ENCODE results near the gene CLEC4A.

Gene CLEC4A

GRCh38 chr12:8146442-8146771 is 23.0 kb downstream of the CLEC4A start:
- Histone ChIP-seq H2AFZ (ENCODE audit: low read length) (no peak overlapping the region), H3K36me3 (ENCODE audit: insufficient read depth, low read length) (no peaks in the 10 kb centered on the region), H3K9ac (ENCODE audit: low read depth, low read length, poor library complexity, severe bottlenecking) (no peak overlapping the region), H3K4me1 (ENCODE audit: insufficient read depth, low read length, poor library complexity, severe bottlenecking) (no peaks in the 10 kb centered on the region), H3K4me3 (ENCODE audit: low read length, poor library complexity, severe bottlenecking) (no peak overlapping the region), H3K79me2 (ENCODE audit: insufficient read depth, low read length) (no peaks in the 10 kb centered on the region), H3K9me3 (ENCODE audit: insufficient read depth, low read depth, low read length) (no peaks in the 10 kb centered on the region), H3K27me3 (ENCODE audit: insufficient read depth, low read length, poor library complexity, severe bottlenecking) (no peaks in the 10 kb centered on the region), H3F3A (ENCODE audit: low read depth) (no peaks in the 10 kb centered on the region), H4K20me1 (ENCODE audit: insufficient read depth, low read length, poor library complexity, severe bottlenecking) (no peaks in the 10 kb centered on the region), H3K9me2 (replicated peaks; ENCODE audit: low read depth, low read length) (no peaks in the 10 kb centered on the region), H3K4me2 (ENCODE audit: low read depth, low read length, poor library complexity, severe bottlenecking) (no peak overlapping the region)
- no peak for TF ChIP-seq CTCF (conservative IDR thresholded peaks at IDR 0.05; ENCODE audit: low read length)
- no peak for TF ChIP-seq EZH2phosphoT487 (IDR thresholded peaks at IDR 0.05; ENCODE audit: borderline replicate concordance)

GRCh38 chr12:8154526-8154925 is 31.1 kb downstream of the CLEC4A start:
- H3K9me3 ChIP-seq (ENCODE audit: insufficient read depth, low read depth, low read length): no peaks in the 10 kb centered on the region
- H3K79me2 ChIP-seq (ENCODE audit: insufficient read depth, low read length): no peaks in the 10 kb centered on the region
- no peak for TF ChIP-seq CTCF (conservative IDR thresholded peaks at IDR 0.05; ENCODE audit: low read length)
- TF ChIP-seq EZH2phosphoT487 (IDR thresholded peaks at IDR 0.05; ENCODE audit: borderline replicate concordance): no peak
- no peaks in the 10 kb centered on the region for H3F3A ChIP-seq (ENCODE audit: low read depth)
- no peak overlapping the region for H3K4me3 ChIP-seq (ENCODE audit: low read length, poor library complexity, severe bottlenecking)
- H3K4me1 ChIP-seq (ENCODE audit: insufficient read depth, low read length, poor library complexity, severe bottlenecking): peaks cover 5% of the 10 kb centered on the region
- no peak overlapping the region for H3K4me2 ChIP-seq (ENCODE audit: low read depth, low read length, poor library complexity, severe bottlenecking)
- H4K20me1 ChIP-seq (ENCODE audit: insufficient read depth, low read length, poor library complexity, severe bottlenecking): no peaks in the 10 kb centered on the region
- no peaks in the 10 kb centered on the region for H3K9me2 ChIP-seq (replicated peaks; ENCODE audit: low read depth, low read length)
- H3K36me3 ChIP-seq (ENCODE audit: insufficient read depth, low read length): no peaks in the 10 kb centered on the region
- H2AFZ ChIP-seq (ENCODE audit: low read length): no peak overlapping the region
- no peaks in the 10 kb centered on the region for H3K27me3 ChIP-seq (ENCODE audit: insufficient read depth, low read length, poor library complexity, severe bottlenecking)
- no peak overlapping the region for H3K9ac ChIP-seq (ENCODE audit: low read depth, low read length, poor library complexity, severe bottlenecking)

- H2AFZ ChIP-seq (ENCODE audit: low read length): no peak overlapping the region
- no peaks in the 10 kb centered on the region for H3K79me2 ChIP-seq (ENCODE audit: insufficient read depth, low read length)
- H3K4me2 ChIP-seq (ENCODE audit: low read depth, low read length, poor library complexity, severe bottlenecking): no peak overlapping the region
- no peaks in the 10 kb centered on the region for H3K9me3 ChIP-seq (ENCODE audit: insufficient read depth, low read depth, low read length)
- no peaks in the 10 kb centered on the region for H3K27me3 ChIP-seq (ENCODE audit: insufficient read depth, low read length, poor library complexity, severe bottlenecking)
- no peaks in the 10 kb centered on the region for H3K9me2 ChIP-seq (replicated peaks; ENCODE audit: low read depth, low read length)
- no peaks in the 10 kb centered on the region for H4K20me1 ChIP-seq (ENCODE audit: insufficient read depth, low read length, poor library complexity, severe bottlenecking)
- H3F3A ChIP-seq (ENCODE audit: low read depth): no peaks in the 10 kb centered on the region
- no peak for TF ChIP-seq EZH2phosphoT487 (IDR thresholded peaks at IDR 0.05; ENCODE audit: borderline replicate concordance)
- no peak for TF ChIP-seq CTCF (conservative IDR thresholded peaks at IDR 0.05; ENCODE audit: low read length)
- H3K4me1 ChIP-seq (ENCODE audit: insufficient read depth, low read length, poor library complexity, severe bottlenecking): peaks cover 5% of the 10 kb centered on the region
- no peak overlapping the region for H3K9ac ChIP-seq (ENCODE audit: low read depth, low read length, poor library complexity, severe bottlenecking)
- no peaks in the 10 kb centered on the region for H3K36me3 ChIP-seq (ENCODE audit: insufficient read depth, low read length)
- H3K4me3 ChIP-seq (ENCODE audit: low read length, poor library complexity, severe bottlenecking): no peak overlapping the region
These were observed 33.0 kb downstream of the CLEC4A start for GRCh38 chr12:8156416-8156815.
